BJ (cell line): ENCODE measurements around the gene TCF12. TPM values are rescaled to one million over a fixed set of nuclear protein-coding genes. Genes with fewer than 3 reads are reported as not detected.

ENCODE experiments used
- CTCF ChIA-PET: fragments of 350-600 bp; formaldehyde crosslinking; extraction: SDS; loops from one replicate; lab custom pipeline; 2021; ENCODE audit warnings: antibody characterized with exemption, inconsistent platforms; lab: Yijun Ruan, JAX
- POLR2A ChIA-PET: fragments of 300-600 bp; sonication (Branson Sonifier 250); formaldehyde crosslinking; extraction: SDS; loops from one replicate; lab custom pipeline; 2021; ENCODE audit warnings: antibody characterized with exemption; lab: Charles Lee
- DNase-seq: peaks from one replicate; pipeline ENCODE4 v3.0.0-alpha.2; 2011; ENCODE audit warnings: low read depth
- H3K27me3 ChIP-seq: 2 replicates; pipeline ENCODE4 v1.6.0; 2011; ENCODE audit warnings: low read length; ENCODE audit not compliant: control insufficient read depth, insufficient read depth
- H3K36me3 ChIP-seq: 2 replicates; pipeline ENCODE4 v1.5.1; 2011; ENCODE audit warnings: low read length; ENCODE audit not compliant: control insufficient read depth, insufficient read depth
- H3K4me3 ChIP-seq: 2 replicates; pipeline ENCODE4 v1.5.1; 2011; ENCODE audit warnings: low read depth, mild to moderate bottlenecking, control low read depth, low read length
- CTCF ChIP-seq: IDR thresholded peaks from 2 replicates; pipeline ENCODE4 v1.5.1; 2011; ENCODE audit warnings: low read depth, mild to moderate bottlenecking, control low read depth, inconsistent platforms, low read length, moderate library complexity; ENCODE audit not compliant: insufficient read depth
- polyA plus RNA-seq: library from polyadenylated mRNA; depleted of rRNA; stranded (reverse); fragments of >200 nt; gene quantifications from 2 replicates; pipeline ENCODE4 v1.2.3, GENCODE V29; 2011

TCF12 gene
- polyA plus RNA-seq, 1 experiment, result 134 TPM

- no peaks in the 10 kb centered on the region for H3K27me3 ChIP-seq
- POLR2A ChIA-PET, result no interaction called here
- H3K36me3 ChIP-seq, result no peaks in the 10 kb centered on the region
- no peak overlapping the region for H3K4me3 ChIP-seq
- no peak for DNase-seq
- CTCF ChIA-PET, result interaction anchor here (0.7 to 1.2 kb wide), 3 partner anchors 11 to 616 kb away, joined by 3 to 4 read pairs (median 3); no protein-coding TSS in a partner anchor
- TF ChIP-seq CTCF, result no peak
These were observed 193.7 kb downstream of the TCF12 start for GRCh38 chr15:57112178-57112577.

DNA sequence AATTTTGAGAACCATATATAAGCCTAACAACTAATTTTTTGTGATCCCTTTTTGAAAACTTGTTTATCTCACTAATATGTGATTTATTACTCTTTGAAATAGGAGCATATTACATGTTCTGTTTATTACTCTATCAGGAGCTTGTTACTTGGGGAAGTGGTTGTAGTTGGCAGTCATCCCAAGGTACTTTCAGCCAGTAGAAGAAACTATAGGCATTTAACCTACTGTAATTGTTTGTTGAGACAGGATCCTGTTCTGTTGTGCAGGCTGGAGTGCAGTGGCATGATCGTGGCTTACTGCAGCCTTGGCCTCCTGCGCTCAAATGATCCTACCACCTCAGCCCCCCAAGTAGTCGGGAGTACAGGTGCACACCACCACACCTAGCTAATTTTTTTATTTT lies 195.6 kb downstream of the TCF12 start:
- DNase-seq, result no peak
- TF ChIP-seq CTCF, result no peak
- no peaks in the 10 kb centered on the region for H3K27me3 ChIP-seq
- no peak overlapping the region for H3K4me3 ChIP-seq
- CTCF ChIA-PET, result interaction anchor here (1.5 kb wide), 1 partner anchor 32 kb away, joined by 6 read pairs; no protein-coding TSS in a partner anchor
- POLR2A ChIA-PET, result interaction anchor here (0.6 kb wide), 1 partner anchor 22 kb away, joined by 3 read pairs; no protein-coding TSS in a partner anchor
- no peaks in the 10 kb centered on the region for H3K36me3 ChIP-seq

GRCh38 chr15:57118013-57118799 lies 199.8 kb downstream of the TCF12 start:
- DNase-seq, result no peak
- POLR2A ChIA-PET, result no interaction called here
- no peaks in the 10 kb centered on the region for H3K27me3 ChIP-seq

DNA sequence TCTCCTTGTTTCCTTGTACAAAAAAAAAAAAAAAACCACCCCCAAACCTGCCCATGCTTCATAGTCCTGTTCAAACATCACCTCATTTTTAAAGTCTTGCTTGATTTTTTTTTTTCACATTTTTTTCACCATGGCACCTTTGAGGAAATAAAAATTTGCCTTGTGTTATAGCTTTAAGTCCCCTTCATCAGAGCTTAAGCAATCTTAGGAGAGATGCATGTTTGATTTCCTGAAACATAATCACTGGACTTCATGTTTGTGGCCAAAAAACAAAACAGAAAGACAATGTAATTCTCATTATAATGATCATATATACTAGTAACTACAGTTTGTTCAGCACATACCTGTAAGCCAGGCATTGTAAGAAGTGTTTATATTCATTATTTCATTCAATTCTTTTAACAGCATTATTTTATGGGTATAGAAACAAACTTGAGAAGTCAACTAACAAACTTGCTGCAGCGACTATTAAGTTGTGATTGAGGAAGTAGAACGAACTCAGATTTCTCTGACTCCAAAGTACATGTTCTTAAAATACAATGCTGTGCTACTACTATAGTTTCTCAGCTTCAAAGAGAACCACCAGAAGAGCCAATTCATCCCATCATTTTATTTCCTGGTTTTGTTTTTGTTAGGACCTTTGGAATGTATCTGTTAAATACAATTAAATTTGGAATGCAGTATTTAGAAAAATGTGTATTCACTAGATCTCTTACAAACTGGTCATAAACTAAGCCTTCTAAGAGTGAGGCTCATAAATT lies 203.8 kb downstream of the TCF12 start:
- no peak for DNase-seq
- POLR2A ChIA-PET, result no interaction called here

More at GRCh38 chr15:57118013-57118799, 199.8 kb downstream of the TCF12 start:
- no peak for TF ChIP-seq CTCF
- CTCF ChIA-PET, result interaction anchor here (0.9 to 1.2 kb wide), 2 partner anchors 17 to 188 kb away, joined by 3 to 4 read pairs; no protein-coding TSS in a partner anchor
- no peaks in the 10 kb centered on the region for H3K36me3 ChIP-seq
- no peak overlapping the region for H3K4me3 ChIP-seq

More for the DNA sequence above, 203.8 kb downstream of the TCF12 start:
- CTCF ChIA-PET, result interaction anchor here (1.4 to 1.7 kb wide), 2 partner anchors 204 kb away, joined by 3 read pairs; partner anchors contain the start of gene TCF12
- no peaks in the 10 kb centered on the region; the same call in 1 of the 2 replicates for H3K36me3 ChIP-seq
- H3K4me3 ChIP-seq, result no peak overlapping the region
- H3K27me3 ChIP-seq, result no peaks in the 10 kb centered on the region
- no peak for TF ChIP-seq CTCF
